Liver (tissue), 9 donors: ENCODE data around the gene F9. TPM values are rescaled to one million over a fixed set of nuclear protein-coding genes. Genes with fewer than 3 reads are reported as not detected.
"Not testable (repeated sequence)": the region's sequence is repeated elsewhere in the genome, so short reads cannot be mapped to it uniquely, and the experiment has no call there.

Experiments
- DNase-seq: peaks from one replicate; pipeline ENCODE4 v3.0.0-alpha.2; 2017; ENCODE audit warnings: low spot score
- H3K27ac ChIP-seq, 2 donors: one replicate each; pipeline ENCODE4 v1.7.0; 2013; ENCODE audit warnings: inconsistent platforms in 2 of 2, low read length in 2 of 2, control low read depth in 1 of 2, low read depth in 1 of 2, mild to moderate bottlenecking in 1 of 2
- H3K27me3 ChIP-seq, 4 donors: one replicate each; pipeline versions ENCODE4 v1.6.1 to v1.7.0; 2013; ENCODE audit warnings: low read length in 3 of 4, inconsistent platforms in 1 of 4, mild to moderate bottlenecking in 1 of 4, moderate library complexity in 1 of 4; ENCODE audit not compliant: control insufficient read depth in 4 of 4, insufficient read depth in 4 of 4
- H3K36me3 ChIP-seq, 4 donors: one replicate each; pipeline versions ENCODE4 v1.6.1 to v1.7.0; 2013; ENCODE audit warnings: low read length in 3 of 4, mild to moderate bottlenecking in 3 of 4, low read depth in 1 of 4, moderate library complexity in 1 of 4; ENCODE audit not compliant: control insufficient read depth in 4 of 4, insufficient read depth in 3 of 4
- H3K4me1 ChIP-seq, 4 donors: one replicate each; pipeline versions ENCODE4 v1.6.1 to v1.7.0; 2013; ENCODE audit warnings: low read length in 3 of 4, mild to moderate bottlenecking in 3 of 4, moderate library complexity in 1 of 4; ENCODE audit not compliant: control insufficient read depth in 4 of 4, insufficient read depth in 4 of 4
- H3K4me3 ChIP-seq, 3 donors: one replicate each; pipeline versions ENCODE4 v1.6.1 to v1.7.0; 2013; ENCODE audit warnings: low read length in 3 of 3, control low read depth in 1 of 3, low read depth in 1 of 3, mild to moderate bottlenecking in 1 of 3
- H3K9ac ChIP-seq, 2 donors: one replicate each; pipeline ENCODE4 v1.7.0; 2013; ENCODE audit warnings: low read length in 2 of 2, mild to moderate bottlenecking in 2 of 2, moderate library complexity in 2 of 2, control low read depth in 1 of 2, low read depth in 1 of 2
- H3K9me3 ChIP-seq, 4 donors: one replicate each; pipeline versions ENCODE4 v1.6.1 to v1.7.0; 2013; ENCODE audit warnings: low read length in 3 of 4; ENCODE audit not compliant: control insufficient read depth in 4 of 4
- EGR1 ChIP-seq, 2 donors: IDR thresholded peaks; 2 replicates each; pipeline ENCODE4 v1.6.1; 2016 to 2018; ENCODE audit warnings: antibody characterized with exemption in 2 of 2, low read depth in 2 of 2
- FOXA1 ChIP-seq: IDR thresholded peaks from 2 replicates; pipeline ENCODE4 v1.6.1; 2016; ENCODE audit warnings: antibody characterized with exemption
- FOXA2 ChIP-seq: IDR thresholded peaks from 2 replicates; pipeline ENCODE4 v1.6.1; 2016; ENCODE audit warnings: antibody characterized with exemption
- GABPA ChIP-seq, 2 donors: IDR thresholded peaks in 1 of 2; conservative IDR thresholded peaks in 1 of 2; 2 replicates each; pipeline ENCODE4 v1.6.1; 2016; ENCODE audit warnings: antibody characterized with exemption in 2 of 2, mild to moderate bottlenecking in 1 of 2, moderate library complexity in 1 of 2
- HNF4A ChIP-seq, 2 donors: conservative IDR thresholded peaks; 2 replicates each; pipeline ENCODE4 v1.6.1; 2016; ENCODE audit warnings: antibody characterized with exemption in 2 of 2, mild to moderate bottlenecking in 2 of 2
- HNF4G ChIP-seq: IDR thresholded peaks from 2 replicates; pipeline ENCODE4 v1.6.1; 2016; ENCODE audit warnings: antibody characterized with exemption
- JUND ChIP-seq, 2 donors: IDR thresholded peaks; 2 replicates each; pipeline ENCODE4 v1.6.1; 2016; ENCODE audit warnings: antibody characterized with exemption in 2 of 2
- NR2F2 ChIP-seq: IDR thresholded peaks from 2 replicates; pipeline ENCODE4 v1.6.1; 2016; ENCODE audit warnings: antibody characterized with exemption
- RAD21 ChIP-seq, 2 donors: IDR thresholded peaks; 2 replicates each; pipeline ENCODE4 v1.6.1; 2016; ENCODE audit warnings: antibody characterized with exemption in 2 of 2, mild to moderate bottlenecking in 2 of 2
- SP1 ChIP-seq: IDR thresholded peaks from 2 replicates; pipeline ENCODE4 v1.6.1; 2018; ENCODE audit warnings: antibody characterized with exemption, mild to moderate bottlenecking
- TAF1 ChIP-seq: conservative IDR thresholded peaks from 2 replicates; pipeline ENCODE4 v1.6.1; 2016; ENCODE audit warnings: antibody characterized with exemption, mild to moderate bottlenecking
- YY1 ChIP-seq: IDR thresholded peaks from 2 replicates; pipeline ENCODE4 v1.6.1; 2016; ENCODE audit warnings: antibody characterized with exemption, mild to moderate bottlenecking
- WGBS: extraction: QIAGEN DNeasy Blood & Tissue Kit; methylation state at CpG from one replicate; pipeline ENCODE4 v1.1.7; 2013; 5-methylcytosine and 5-hydroxymethylcytosine counted together
- polyA plus RNA-seq, 2 donors: library from polyadenylated mRNA; stranded (reverse) in 1 of 2; unstranded in 1 of 2; fragments of 200-250 nt in 1 of 2; fragments of >200 nt in 1 of 2; fragmentation: Nextera tagmentation in 1 of 2; extraction: Ambion mirVana in 1 of 2; gene quantifications; one replicate each; pipeline versions ENCODE4 v1.2.1 to v1.2.3, GENCODE V29; 2013 to 2015
- total RNA-seq, 2 donors: library from RNA; depleted of rRNA; stranded (reverse); fragments of >200 nt; gene quantifications; one replicate each; pipeline ENCODE4 v1.2.3, GENCODE V29; 2014
- TF ChIP-seq, protein P1 (sequence below): IDR thresholded peaks from 2 replicates; pipeline ENCODE4 v1.6.1; 2016; ENCODE audit warnings: antibody characterized with exemption
- TF ChIP-seq, protein P2 (sequence below): fragments of 150-350 bp; IDR thresholded peaks from 2 replicates; pipeline ENCODE4 v1.5.1; 2017; ENCODE audit warnings: improper control_type of control experiment, low read depth, low read length; ENCODE audit not compliant: missing input control
- TF ChIP-seq, protein P3 (sequence below): IDR thresholded peaks from 2 replicates; pipeline ENCODE4 v1.6.1; 2016; ENCODE audit warnings: antibody characterized with exemption
- TF ChIP-seq, protein P4 (sequence below): IDR thresholded peaks from 2 replicates; pipeline ENCODE4 v1.6.1; 2016; ENCODE audit warnings: antibody characterized with exemption, mild to moderate bottlenecking
- TF ChIP-seq, protein P5 (sequence below): IDR thresholded peaks from 2 replicates; pipeline ENCODE4 v1.6.1; 2016; ENCODE audit warnings: antibody characterized with exemption
- donor health status: healthy.
- donor health status: healthy.
- donor health status: healthy.
- donor health status: healthy.
- donor health status: healthy.

The F9 gene
- total and polyA plus RNA-seq, 4 donors, result 98.4 to 584 (median 228) TPM

DNA sequence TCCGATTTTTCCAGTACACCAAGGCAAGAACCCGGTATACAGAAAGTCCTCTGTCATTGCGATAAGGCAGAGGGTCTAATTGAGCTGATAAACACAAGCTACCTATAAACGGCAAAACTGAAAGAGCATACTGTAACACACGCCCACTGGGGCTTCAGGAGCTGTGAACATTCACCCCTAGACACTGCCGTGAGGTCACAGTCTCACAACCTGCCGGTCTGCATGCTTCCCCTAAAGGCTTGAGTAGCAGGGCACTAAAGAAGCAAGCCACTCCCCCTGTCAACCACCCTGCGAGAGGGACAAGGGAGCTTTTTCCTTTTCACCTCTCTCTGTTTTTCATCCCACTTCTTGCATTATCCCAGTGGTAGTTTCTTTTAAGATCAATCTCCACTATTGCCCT is 22.4 kb upstream of the F9 start:
- Histone ChIP-seq H3K27me3 (no peaks in the 10 kb centered on the region), H3K9ac (no peak overlapping the region), H3K36me3 (no peaks in the 10 kb centered on the region), H3K9me3 (no peaks in the 10 kb centered on the region), H3K27ac (no peak overlapping the region), H3K4me1 (no peaks in the 10 kb centered on the region), H3K4me3 (no peak overlapping the region)
- DNase-seq, result no peak
- WGBS, result 77% methylated on average over 8 of the region's 8 CpGs
- TF ChIP-seq, protein P1, sequence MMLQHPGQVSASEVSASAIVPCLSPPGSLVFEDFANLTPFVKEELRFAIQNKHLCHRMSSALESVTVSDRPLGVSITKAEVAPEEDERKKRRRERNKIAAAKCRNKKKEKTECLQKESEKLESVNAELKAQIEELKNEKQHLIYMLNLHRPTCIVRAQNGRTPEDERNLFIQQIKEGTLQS, result no peak
- TF ChIP-seq JUND (IDR thresholded peaks at IDR 0.05), result no peak
- TF ChIP-seq NR2F2, result no peak
- TF ChIP-seq TAF1, result no peak
- TF ChIP-seq YY1, result no peak
- no peak for TF ChIP-seq HNF4G
- TF ChIP-seq, protein P2, sequence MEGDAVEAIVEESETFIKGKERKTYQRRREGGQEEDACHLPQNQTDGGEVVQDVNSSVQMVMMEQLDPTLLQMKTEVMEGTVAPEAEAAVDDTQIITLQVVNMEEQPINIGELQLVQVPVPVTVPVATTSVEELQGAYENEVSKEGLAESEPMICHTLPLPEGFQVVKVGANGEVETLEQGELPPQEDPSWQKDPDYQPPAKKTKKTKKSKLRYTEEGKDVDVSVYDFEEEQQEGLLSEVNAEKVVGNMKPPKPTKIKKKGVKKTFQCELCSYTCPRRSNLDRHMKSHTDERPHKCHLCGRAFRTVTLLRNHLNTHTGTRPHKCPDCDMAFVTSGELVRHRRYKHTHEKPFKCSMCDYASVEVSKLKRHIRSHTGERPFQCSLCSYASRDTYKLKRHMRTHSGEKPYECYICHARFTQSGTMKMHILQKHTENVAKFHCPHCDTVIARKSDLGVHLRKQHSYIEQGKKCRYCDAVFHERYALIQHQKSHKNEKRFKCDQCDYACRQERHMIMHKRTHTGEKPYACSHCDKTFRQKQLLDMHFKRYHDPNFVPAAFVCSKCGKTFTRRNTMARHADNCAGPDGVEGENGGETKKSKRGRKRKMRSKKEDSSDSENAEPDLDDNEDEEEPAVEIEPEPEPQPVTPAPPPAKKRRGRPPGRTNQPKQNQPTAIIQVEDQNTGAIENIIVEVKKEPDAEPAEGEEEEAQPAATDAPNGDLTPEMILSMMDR, result no peak
- TF ChIP-seq, protein P3, sequence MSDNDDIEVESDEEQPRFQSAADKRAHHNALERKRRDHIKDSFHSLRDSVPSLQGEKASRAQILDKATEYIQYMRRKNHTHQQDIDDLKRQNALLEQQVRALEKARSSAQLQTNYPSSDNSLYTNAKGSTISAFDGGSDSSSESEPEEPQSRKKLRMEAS, result no peak
- TF ChIP-seq HNF4A (conservative IDR thresholded peaks at IDR 0.05), result no peak
- TF ChIP-seq, protein P4, sequence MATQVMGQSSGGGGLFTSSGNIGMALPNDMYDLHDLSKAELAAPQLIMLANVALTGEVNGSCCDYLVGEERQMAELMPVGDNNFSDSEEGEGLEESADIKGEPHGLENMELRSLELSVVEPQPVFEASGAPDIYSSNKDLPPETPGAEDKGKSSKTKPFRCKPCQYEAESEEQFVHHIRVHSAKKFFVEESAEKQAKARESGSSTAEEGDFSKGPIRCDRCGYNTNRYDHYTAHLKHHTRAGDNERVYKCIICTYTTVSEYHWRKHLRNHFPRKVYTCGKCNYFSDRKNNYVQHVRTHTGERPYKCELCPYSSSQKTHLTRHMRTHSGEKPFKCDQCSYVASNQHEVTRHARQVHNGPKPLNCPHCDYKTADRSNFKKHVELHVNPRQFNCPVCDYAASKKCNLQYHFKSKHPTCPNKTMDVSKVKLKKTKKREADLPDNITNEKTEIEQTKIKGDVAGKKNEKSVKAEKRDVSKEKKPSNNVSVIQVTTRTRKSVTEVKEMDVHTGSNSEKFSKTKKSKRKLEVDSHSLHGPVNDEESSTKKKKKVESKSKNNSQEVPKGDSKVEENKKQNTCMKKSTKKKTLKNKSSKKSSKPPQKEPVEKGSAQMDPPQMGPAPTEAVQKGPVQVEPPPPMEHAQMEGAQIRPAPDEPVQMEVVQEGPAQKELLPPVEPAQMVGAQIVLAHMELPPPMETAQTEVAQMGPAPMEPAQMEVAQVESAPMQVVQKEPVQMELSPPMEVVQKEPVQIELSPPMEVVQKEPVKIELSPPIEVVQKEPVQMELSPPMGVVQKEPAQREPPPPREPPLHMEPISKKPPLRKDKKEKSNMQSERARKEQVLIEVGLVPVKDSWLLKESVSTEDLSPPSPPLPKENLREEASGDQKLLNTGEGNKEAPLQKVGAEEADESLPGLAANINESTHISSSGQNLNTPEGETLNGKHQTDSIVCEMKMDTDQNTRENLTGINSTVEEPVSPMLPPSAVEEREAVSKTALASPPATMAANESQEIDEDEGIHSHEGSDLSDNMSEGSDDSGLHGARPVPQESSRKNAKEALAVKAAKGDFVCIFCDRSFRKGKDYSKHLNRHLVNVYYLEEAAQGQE, result no peak
- no peak for TF ChIP-seq GABPA (IDR thresholded peaks at IDR 0.05 in 1 of 2, conservative IDR thresholded peaks at IDR 0.05 in 1 of 2)
- TF ChIP-seq, protein P5, sequence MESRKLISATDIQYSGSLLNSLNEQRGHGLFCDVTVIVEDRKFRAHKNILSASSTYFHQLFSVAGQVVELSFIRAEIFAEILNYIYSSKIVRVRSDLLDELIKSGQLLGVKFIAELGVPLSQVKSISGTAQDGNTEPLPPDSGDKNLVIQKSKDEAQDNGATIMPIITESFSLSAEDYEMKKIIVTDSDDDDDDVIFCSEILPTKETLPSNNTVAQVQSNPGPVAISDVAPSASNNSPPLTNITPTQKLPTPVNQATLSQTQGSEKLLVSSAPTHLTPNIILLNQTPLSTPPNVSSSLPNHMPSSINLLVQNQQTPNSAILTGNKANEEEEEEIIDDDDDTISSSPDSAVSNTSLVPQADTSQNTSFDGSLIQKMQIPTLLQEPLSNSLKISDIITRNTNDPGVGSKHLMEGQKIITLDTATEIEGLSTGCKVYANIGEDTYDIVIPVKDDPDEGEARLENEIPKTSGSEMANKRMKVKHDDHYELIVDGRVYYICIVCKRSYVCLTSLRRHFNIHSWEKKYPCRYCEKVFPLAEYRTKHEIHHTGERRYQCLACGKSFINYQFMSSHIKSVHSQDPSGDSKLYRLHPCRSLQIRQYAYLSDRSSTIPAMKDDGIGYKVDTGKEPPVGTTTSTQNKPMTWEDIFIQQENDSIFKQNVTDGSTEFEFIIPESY, result no peak
- no peak for TF ChIP-seq RAD21 (IDR thresholded peaks at IDR 0.05)
- no peak for TF ChIP-seq FOXA1
- TF ChIP-seq FOXA2, result no peak
- no peak for TF ChIP-seq EGR1 (IDR thresholded peaks at IDR 0.05; ENCODE audit: low read depth in 2 of 2)
- no peak for TF ChIP-seq SP1

DNA sequence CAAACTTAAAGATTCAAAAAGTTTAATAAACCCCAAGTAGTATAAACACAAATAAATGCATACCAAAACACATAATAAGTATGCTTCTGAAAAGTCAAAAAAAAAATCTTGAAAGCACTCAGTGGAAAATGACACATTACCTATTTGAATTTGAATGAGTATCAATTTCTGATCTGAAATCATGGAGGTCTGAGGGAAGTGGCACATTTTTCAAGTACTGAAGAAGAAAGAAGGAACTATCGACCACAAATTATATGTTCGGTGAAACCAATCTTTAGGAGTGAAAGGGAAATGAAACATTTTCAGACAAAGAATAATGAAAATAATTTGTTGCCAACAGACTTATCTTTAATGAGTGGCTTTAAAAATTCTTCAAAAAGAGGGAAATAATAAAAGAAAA is 12.1 kb upstream of the F9 start:
- Histone ChIP-seq H3K9me3 (no peaks in the 10 kb centered on the region), H3K27me3 (no peaks in the 10 kb centered on the region), H3K4me3 (no peak overlapping the region), H3K4me1 (no peaks in the 10 kb centered on the region), H3K36me3 (no peaks in the 10 kb centered on the region), H3K27ac (no peak overlapping the region), H3K9ac (no peak overlapping the region)
- DNase-seq, result no peak
- 85% methylated on average over 2 of the region's 2 CpGs for WGBS
- TF ChIP-seq RAD21 (IDR thresholded peaks at IDR 0.05) (no peak), FOXA2 (no peak), SP1 (no peak), GABPA (IDR thresholded peaks at IDR 0.05 in 1 of 2, conservative IDR thresholded peaks at IDR 0.05 in 1 of 2) (no peak)
- TF ChIP-seq, protein P3, result no peak
- TF ChIP-seq, protein P5, result no peak

DNA sequence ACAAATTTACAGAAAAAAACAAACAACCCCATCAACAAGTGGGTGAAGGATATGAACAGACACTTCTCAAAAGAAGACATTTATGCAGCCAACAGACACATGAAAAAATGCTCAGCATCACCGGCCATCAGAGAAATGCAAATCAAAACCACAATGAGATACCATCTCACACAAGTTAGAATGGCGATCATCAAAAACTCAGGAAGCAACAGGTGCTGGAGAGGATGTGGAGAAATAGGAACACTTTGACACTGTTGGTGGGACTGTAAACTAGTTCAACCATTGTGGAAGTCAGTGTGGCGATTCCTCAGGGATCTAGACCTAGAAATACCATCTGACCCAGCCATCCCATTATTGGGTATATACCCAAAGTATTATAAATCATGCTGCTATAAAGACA is 1.7 kb upstream of the F9 start:
- H3K27me3 ChIP-seq, H3K9ac ChIP-seq, H3K36me3 ChIP-seq, H3K27ac ChIP-seq, DNase-seq, H3K4me3 ChIP-seq, H3K9me3 ChIP-seq: not testable (repeated sequence)
- WGBS, result 86% methylated on average over 3 of the region's 3 CpGs
- H3K4me1 ChIP-seq, result peaks cover 0 to 15% (median 6%) of the 10 kb centered on the region in 4 donors
